IMR-90 (cell line): ENCODE results near the gene PACSIN2. TPM values are rescaled to one million over a fixed set of nuclear protein-coding genes. Genes with fewer than 3 reads are reported as not detected.

Source experiments
- ATAC-seq: fragments of 200-7000 bp; cut with Tn5 transposase; 2 replicates; pipeline ENCODE4 v1.9.1; 2020; ENCODE audit warnings: low read depth, mild to moderate bottlenecking, moderate library complexity
- BruUV-seq: library from RNA; stranded (reverse); fragments of 400-500 nt; replicated peaks from 2 replicates; lab custom pipeline; 2021; lab: Mats Ljungman, UMichigan
- CTCF ChIA-PET: fragments of 300-600 bp; formaldehyde crosslinking; extraction: SDS; loops from one replicate; lab custom pipeline; 2021; ENCODE audit warnings: antibody characterized with exemption; lab: Yijun Ruan, JAX
- POLR2A ChIA-PET: fragments of 300-600 bp; sonication (Branson Sonifier 250); formaldehyde crosslinking; loops from one replicate; lab custom pipeline; 2022; ENCODE audit warnings: antibody characterized with exemption; ENCODE audit not compliant: unreplicated experiment; lab: Charles Lee
- DNase-seq: peaks from one replicate; pipeline ENCODE4 v3.0.0; 2013
- H2AFZ ChIP-seq: replicated peaks from 2 replicates; pipeline ENCODE3; 2013; ENCODE audit warnings: low read length, mild to moderate bottlenecking; ENCODE audit not compliant: poor library complexity
- H2AK5ac ChIP-seq: 2 replicates; pipeline ENCODE4 v1.6.1; 2013; ENCODE audit warnings: low read depth, low read length, inconsistent platforms
- H2AK9ac ChIP-seq: replicated peaks from 2 replicates; pipeline ENCODE3; 2013; ENCODE audit warnings: mild to moderate bottlenecking, low read depth, low read length, moderate library complexity; ENCODE audit not compliant: poor library complexity
- H2BK120ac ChIP-seq: 2 replicates; pipeline ENCODE4 v1.6.1; 2013; ENCODE audit warnings: low read depth, low read length, inconsistent platforms
- H2BK15ac ChIP-seq: 3 replicates; pipeline ENCODE4 v1.6.1; 2013; ENCODE audit warnings: low read depth, low read length, inconsistent platforms
- H2BK20ac ChIP-seq: 2 replicates; pipeline ENCODE4 v1.6.1; 2013; ENCODE audit warnings: low read depth, mild to moderate bottlenecking, inconsistent platforms, low read length, moderate library complexity
- H2BK5ac ChIP-seq: 2 replicates; pipeline ENCODE4 v1.6.1; 2013; ENCODE audit warnings: mild to moderate bottlenecking, low read depth, low read length, inconsistent platforms; ENCODE audit not compliant: poor library complexity, severe bottlenecking
- H3K14ac ChIP-seq: replicated peaks from 2 replicates; pipeline ENCODE4 v1.6.1; 2013; ENCODE audit warnings: low read depth, low read length, inconsistent platforms
- H3K18ac ChIP-seq: 2 replicates; pipeline ENCODE4 v1.6.1; 2013; ENCODE audit warnings: low read depth, low read length, control low read depth
- H3K23ac ChIP-seq: 2 replicates; pipeline ENCODE4 v1.6.1; 2013; ENCODE audit warnings: low read depth, low read length, inconsistent platforms
- H3K27ac ChIP-seq: 2 replicates; pipeline ENCODE4 v1.5.1; 2013; ENCODE audit warnings: mild to moderate bottlenecking, control low read depth, low read length; ENCODE audit not compliant: insufficient read depth
- H3K27me3 ChIP-seq: 2 replicates; pipeline ENCODE4 v1.6.1; 2013; ENCODE audit warnings: low read length; ENCODE audit not compliant: control insufficient read depth, insufficient read depth
- H3K36me3 ChIP-seq: 2 replicates; pipeline ENCODE4 v1.6.1; 2013; ENCODE audit warnings: low read length, mixed read lengths; ENCODE audit not compliant: control insufficient read depth, insufficient read depth
- H3K4ac ChIP-seq: 2 replicates; pipeline ENCODE4 v1.6.1; 2013; ENCODE audit warnings: low read depth, low read length, inconsistent platforms
- H3K4me1 ChIP-seq: 2 replicates; pipeline ENCODE4 v1.6.1; 2013; ENCODE audit warnings: low read length, mixed read lengths; ENCODE audit not compliant: control insufficient read depth, insufficient read depth
- H3K4me2 ChIP-seq: 2 replicates; pipeline ENCODE4 v1.6.1; 2013; ENCODE audit warnings: low read depth, mild to moderate bottlenecking, control low read depth, low read length, moderate library complexity
- H3K4me3 ChIP-seq: 2 replicates; pipeline ENCODE4 v1.5.1; 2013; ENCODE audit warnings: low read depth, mild to moderate bottlenecking, control low read depth, low read length, moderate library complexity; ENCODE audit not compliant: insufficient read depth
- H3K56ac ChIP-seq: 2 replicates; pipeline ENCODE4 v1.6.1; 2013; ENCODE audit warnings: low read length, inconsistent platforms; ENCODE audit not compliant: insufficient read depth; ENCODE audit errors: extremely low read depth
- H3K79me1 ChIP-seq, 2 experiments: 2 replicates each; pipeline ENCODE4 v1.6.1; 2013; ENCODE audit warnings: low read length in 2 of 2, inconsistent platforms in 1 of 2, low read depth in 1 of 2
- H3K9ac ChIP-seq: 2 replicates; pipeline ENCODE4 v1.6.1; 2013; ENCODE audit warnings: low read depth, low read length, control low read depth
- H3K9me1 ChIP-seq: 2 replicates; pipeline ENCODE4 v1.6.1; 2013; ENCODE audit warnings: low read length, inconsistent platforms; ENCODE audit not compliant: insufficient read depth
- H3K9me3 ChIP-seq: 2 replicates; pipeline ENCODE4 v1.6.1; 2013; ENCODE audit warnings: low read length; ENCODE audit not compliant: control insufficient read depth, insufficient read depth
- H4K20me1 ChIP-seq: 2 replicates; pipeline ENCODE4 v1.6.1; 2013; ENCODE audit warnings: low read length, inconsistent platforms; ENCODE audit not compliant: insufficient read depth
- H4K5ac ChIP-seq: 2 replicates; pipeline ENCODE4 v1.6.1; 2013; ENCODE audit warnings: mild to moderate bottlenecking, low read depth, low read length, control low read depth
- H4K8ac ChIP-seq, 2 experiments: 2 replicates each; pipeline ENCODE4 v1.6.1; 2013; ENCODE audit warnings: low read depth in 2 of 2, low read length in 2 of 2, control low read depth in 1 of 2, inconsistent platforms in 1 of 2
- H4K91ac ChIP-seq: 2 replicates; pipeline ENCODE4 v1.6.1; 2013; ENCODE audit warnings: low read depth, low read length, inconsistent platforms; ENCODE audit not compliant: insufficient read depth
- CEBPB ChIP-seq: IDR thresholded peaks from 2 replicates; pipeline ENCODE4 v1.6.1; 2012; ENCODE audit warnings: low read depth, low read length, improper control_type of control experiment
- CHD1 ChIP-seq: IDR thresholded peaks from 2 replicates; pipeline ENCODE4 v1.6.1; 2012; ENCODE audit warnings: low read depth, low read length, improper control_type of control experiment
- ELK1 ChIP-seq: fragments of 150-350 bp; IDR thresholded peaks from 2 replicates; pipeline ENCODE4 v1.6.1; 2016; ENCODE audit warnings: low read depth, mild to moderate bottlenecking, low read length, moderate library complexity, borderline replicate concordance
- FOS ChIP-seq: fragments of 150-350 bp; IDR thresholded peaks from 2 replicates; pipeline ENCODE4 v1.6.1; 2016; ENCODE audit warnings: low read depth, low read length
- RAD21 ChIP-seq: IDR thresholded peaks from 2 replicates; pipeline ENCODE4 v1.6.1; 2012; ENCODE audit warnings: low read length, improper control_type of control experiment
- WGBS, 2 experiments: methylation state at CpG; one replicate each; pipeline versions ENCODE4 v1.1.5 to v1.1.7; 2013; ENCODE audit warnings: missing lambda C conversion rate in 2 of 2; ENCODE audit not compliant: insufficient read length in 1 of 2; ENCODE audit errors: extremely low coverage in 2 of 2; 5-methylcytosine and 5-hydroxymethylcytosine counted together
- dilution Hi-C: fragments of 300-500 bp; cut with HindIII; formaldehyde crosslinking; loops from one replicate; pipeline ENCODE4 v1.14.3; 2018; ENCODE audit warnings: low sequenced_read_pairs; ENCODE audit not compliant: unreplicated experiment
- in situ Hi-C: fragments of 300-500 bp; cut with MboI; formaldehyde crosslinking; loops from 3 replicates; pipeline ENCODE4 v1.14.3; 2019; ENCODE audit warnings: low sequenced_read_pairs, inconsistent platforms, mixed read lengths
- intact Hi-C: fragments of 100-400 bp; cut with micrococcal nuclease; formaldehyde crosslinking; loops from 2 replicates; pipeline ENCODE4 v1.10.0; 2022
- polyA plus RNA-seq, 3 experiments: library from polyadenylated mRNA; depleted of rRNA; stranded (reverse); fragments of >200 nt; gene quantifications; 2 replicates each; pipeline ENCODE4 v1.2.3, GENCODE V29; 2012; ENCODE audit warnings: low replicate concordance in 1 of 3
- total RNA-seq: library from RNA; depleted of rRNA; stranded (reverse); fragments of >200 nt; gene quantifications from 2 replicates; pipeline ENCODE4 v1.2.3, GENCODE V29; 2012
- TF ChIP-seq, protein P1 (sequence below): fragments of 150-350 bp; IDR thresholded peaks from 2 replicates; pipeline ENCODE4 v1.6.1; 2017; ENCODE audit warnings: mild to moderate bottlenecking, antibody characterized with exemption, low read length, low read depth

Gene PACSIN2
- total and polyA plus RNA-seq, 2 of the 4 experiments (the other 2 are of a cell fraction): 85.0 to 118 TPM

DNA sequence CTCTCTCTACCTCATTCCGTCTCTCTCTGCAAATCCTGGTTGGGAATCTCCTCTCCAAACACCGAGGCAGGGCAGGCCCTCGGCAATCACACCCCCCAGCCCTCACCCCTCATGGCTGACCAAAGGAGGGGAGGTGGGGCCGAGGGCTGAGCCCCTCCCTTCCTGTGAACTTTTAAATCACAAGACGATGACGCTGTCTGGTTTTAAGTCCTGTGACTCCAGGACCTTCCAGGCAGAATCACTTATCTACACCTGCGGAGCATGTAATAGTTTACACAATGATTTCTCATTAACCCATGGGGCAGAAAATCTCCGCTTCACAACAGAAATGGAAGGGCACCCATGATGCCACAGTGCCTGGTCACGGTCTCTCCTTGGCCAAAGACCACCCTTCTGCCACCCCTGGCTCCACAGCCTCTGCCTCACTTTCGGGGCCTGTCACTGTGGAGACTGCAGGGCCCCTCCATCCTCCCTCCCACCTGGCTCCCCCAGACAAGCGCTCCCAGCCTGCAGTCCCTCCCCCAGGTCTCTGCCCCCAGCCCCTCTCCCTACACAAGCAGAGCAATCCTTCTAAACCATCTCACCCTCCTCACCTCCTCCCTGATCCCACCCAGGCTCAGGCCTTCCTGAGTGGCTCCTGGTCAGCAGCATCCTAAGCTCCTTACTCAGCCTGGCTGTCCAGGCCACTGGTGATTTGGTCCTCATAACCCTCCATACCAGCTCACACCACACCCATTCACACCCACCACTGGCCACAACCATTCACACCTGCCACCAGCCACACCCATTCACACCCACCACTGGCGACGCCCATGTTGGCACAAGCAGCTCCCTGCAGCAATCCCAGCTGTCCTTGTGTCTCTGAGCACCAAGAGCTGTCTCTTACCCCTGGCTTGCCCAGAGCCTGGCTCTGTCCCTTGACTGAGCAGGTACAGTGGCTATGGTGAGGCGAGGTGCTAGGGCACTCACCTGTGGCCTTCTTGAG, 127.1 kb downstream of the PACSIN2 start:
- H3K18ac ChIP-seq: no peak overlapping the region
- no peak overlapping the region for H3K9ac ChIP-seq
- DNase-seq (no peak), ATAC-seq (no peak)
- no peak overlapping the region for H4K5ac ChIP-seq
- H3K27me3 ChIP-seq: no peaks in the 10 kb centered on the region
- H2AK5ac ChIP-seq: no peak overlapping the region
- peaks cover 11% of the 10 kb centered on the region for H3K9me1 ChIP-seq
- H2AFZ ChIP-seq: no peak overlapping the region
- no peak overlapping the region for H3K56ac ChIP-seq
- no peak overlapping the region for H3K23ac ChIP-seq
- H2BK5ac ChIP-seq: no peak overlapping the region
- no peak overlapping the region for H3K14ac ChIP-seq
- no peaks in the 10 kb centered on the region for H3K4me1 ChIP-seq
- TF ChIP-seq FOS (no peak), ELK1 (no peak), CEBPB (no peak), CHD1 (no peak), RAD21 (no peak)
- TF ChIP-seq, protein P1, sequence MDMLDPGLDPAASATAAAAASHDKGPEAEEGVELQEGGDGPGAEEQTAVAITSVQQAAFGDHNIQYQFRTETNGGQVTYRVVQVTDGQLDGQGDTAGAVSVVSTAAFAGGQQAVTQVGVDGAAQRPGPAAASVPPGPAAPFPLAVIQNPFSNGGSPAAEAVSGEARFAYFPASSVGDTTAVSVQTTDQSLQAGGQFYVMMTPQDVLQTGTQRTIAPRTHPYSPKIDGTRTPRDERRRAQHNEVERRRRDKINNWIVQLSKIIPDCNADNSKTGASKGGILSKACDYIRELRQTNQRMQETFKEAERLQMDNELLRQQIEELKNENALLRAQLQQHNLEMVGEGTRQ: no peak
- dilution Hi-C loops (no loop called here), in situ Hi-C loops (no loop called here), intact Hi-C loops (no loop called here)
- CTCF ChIA-PET: no interaction called here
- WGBS, 2 experiments: 93% methylated on average over 5 of the region's 14 CpGs; no CpG with 5 or more reads in 1 of the 2 experiments
- no peak overlapping the region for H3K4ac ChIP-seq
- no peak overlapping the region for H3K4me3 ChIP-seq
- H3K9me3 ChIP-seq: no peaks in the 10 kb centered on the region
- H2AK9ac ChIP-seq: no peak overlapping the region
- H3K4me2 ChIP-seq: no peak overlapping the region
- no peak overlapping the region for H4K91ac ChIP-seq
- H4K20me1 ChIP-seq: peaks cover 3% of the 10 kb centered on the region; the same call in 1 of the 2 replicates
- H2BK20ac ChIP-seq: no peak overlapping the region
- no peak overlapping the region for H3K27ac ChIP-seq
- no peak overlapping the region for H4K8ac ChIP-seq
- POLR2A ChIA-PET: no interaction called here
- H2BK15ac ChIP-seq: no peak overlapping the region
- BruUV-seq: no TSS peak
- peaks cover 25 to 38% of the 10 kb centered on the region in 2 experiments for H3K79me1 ChIP-seq
- peaks cover 55% of the 10 kb centered on the region for H3K36me3 ChIP-seq
- no peak overlapping the region for H2BK120ac ChIP-seq
